ENCODE measurements around the gene PBX3.

The PBX3 gene

DNA sequence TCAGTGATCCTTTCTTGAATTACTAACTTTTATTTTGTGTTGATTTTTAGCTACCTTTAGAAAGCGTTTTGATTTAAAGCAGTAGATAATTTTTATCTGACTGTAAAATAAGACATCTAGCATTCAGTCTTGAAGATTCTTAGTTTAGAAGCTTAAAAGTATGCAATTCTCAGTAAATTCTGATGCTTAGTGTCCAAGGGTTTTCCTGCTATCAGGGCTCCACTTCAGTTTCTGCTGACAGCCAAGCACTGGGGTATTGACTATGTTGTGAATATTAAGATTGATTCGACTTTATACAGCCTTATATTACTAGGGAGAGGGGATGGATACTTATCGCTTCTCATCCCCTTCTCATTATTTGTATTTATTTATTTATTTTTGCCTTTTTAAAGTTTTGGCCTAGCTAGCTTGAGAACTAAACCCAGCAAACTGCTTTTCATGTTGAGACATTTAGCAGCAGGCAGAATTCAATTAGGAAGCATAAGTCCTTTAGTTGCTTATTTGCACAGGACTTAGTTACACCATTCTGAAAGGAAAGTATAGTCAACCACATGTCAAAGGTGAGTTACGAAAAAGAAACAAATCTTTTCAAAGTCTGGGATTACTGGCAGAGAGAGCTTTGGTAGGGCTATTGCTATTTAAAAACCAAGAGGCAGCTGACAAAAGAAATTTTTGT is 2.9 kb downstream of the PBX3 start:
- DNase-seq (ENCODE audit: insufficient read length) (no peak), FAIRE-seq (no peak)

DNA sequence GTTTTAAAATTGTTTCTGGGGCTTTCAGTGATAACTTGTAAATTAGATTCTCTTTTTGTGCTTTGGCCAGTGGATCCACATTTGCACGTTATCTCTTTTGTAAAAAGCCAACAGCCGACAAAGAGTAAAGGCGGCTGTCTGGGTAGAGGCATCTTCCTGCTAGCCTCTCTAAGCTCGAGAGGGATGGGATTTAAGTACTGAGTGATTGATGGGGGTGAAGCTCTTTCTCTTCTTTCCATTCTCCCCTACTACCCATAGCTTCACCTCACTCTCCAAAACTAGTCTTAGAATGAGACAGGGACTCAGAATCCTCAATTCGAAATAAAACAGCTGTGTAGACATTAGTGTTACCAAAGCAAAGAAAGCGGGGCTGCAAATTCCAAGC is 3.4 kb downstream of the PBX3 start:
- TF ChIP-seq TAF1 (IDR thresholded peaks at IDR 0.05; ENCODE audit: borderline replicate concordance, low read depth, low read length): no peak
- TF ChIP-seq POLR2AphosphoS5 (IDR thresholded peaks at IDR 0.05; ENCODE audit: low read depth, low read length): no peak
- TF ChIP-seq POLR2A (IDR thresholded peaks at IDR 0.05; ENCODE audit: low read depth, low read length): no peak
- no peak for DNase-seq (ENCODE audit: insufficient read length)
- no peak for FAIRE-seq

More for the DNA sequence above, 2.9 kb downstream of the PBX3 start:
- TF ChIP-seq POLR2A (IDR thresholded peaks at IDR 0.05; ENCODE audit: low read depth, low read length): no peak
- no peak for TF ChIP-seq POLR2AphosphoS5 (IDR thresholded peaks at IDR 0.05; ENCODE audit: low read depth, low read length)
- no peak for TF ChIP-seq TAF1 (IDR thresholded peaks at IDR 0.05; ENCODE audit: borderline replicate concordance, low read depth, low read length)

GRCh38 chr9:125752070-125752628 is 5.0 kb downstream of the PBX3 start:
- no peak for TF ChIP-seq POLR2AphosphoS5 (IDR thresholded peaks at IDR 0.05; ENCODE audit: low read depth, low read length)
- no peak for TF ChIP-seq TAF1 (IDR thresholded peaks at IDR 0.05; ENCODE audit: borderline replicate concordance, low read depth, low read length)
- TF ChIP-seq POLR2A (IDR thresholded peaks at IDR 0.05; ENCODE audit: low read depth, low read length): no peak
- no peak for DNase-seq (ENCODE audit: insufficient read length)
- no peak for FAIRE-seq

- TF ChIP-seq POLR2AphosphoS5 (IDR thresholded peaks at IDR 0.05; ENCODE audit: low read depth, low read length): no peak
- TF ChIP-seq POLR2A (IDR thresholded peaks at IDR 0.05; ENCODE audit: low read depth, low read length): no peak
- TF ChIP-seq TAF1 (IDR thresholded peaks at IDR 0.05; ENCODE audit: borderline replicate concordance, low read depth, low read length): no peak
- FAIRE-seq: peak; percentile 65
These were observed 6.9 kb downstream of the PBX3 start for GRCh38 chr9:125754096-125754495.

GRCh38 chr9:125755340-125755739 is 8.2 kb downstream of the PBX3 start:
- TF ChIP-seq TAF1 (IDR thresholded peaks at IDR 0.05; ENCODE audit: borderline replicate concordance, low read depth, low read length) (no peak), POLR2AphosphoS5 (IDR thresholded peaks at IDR 0.05; ENCODE audit: low read depth, low read length) (no peak), POLR2A (IDR thresholded peaks at IDR 0.05; ENCODE audit: low read depth, low read length) (no peak)
- DNase-seq (ENCODE audit: insufficient read length) (no peak), FAIRE-seq (no peak)

More at GRCh38 chr9:125754096-125754495, 6.9 kb downstream of the PBX3 start:
- no peak for DNase-seq (ENCODE audit: insufficient read length)

DNA sequence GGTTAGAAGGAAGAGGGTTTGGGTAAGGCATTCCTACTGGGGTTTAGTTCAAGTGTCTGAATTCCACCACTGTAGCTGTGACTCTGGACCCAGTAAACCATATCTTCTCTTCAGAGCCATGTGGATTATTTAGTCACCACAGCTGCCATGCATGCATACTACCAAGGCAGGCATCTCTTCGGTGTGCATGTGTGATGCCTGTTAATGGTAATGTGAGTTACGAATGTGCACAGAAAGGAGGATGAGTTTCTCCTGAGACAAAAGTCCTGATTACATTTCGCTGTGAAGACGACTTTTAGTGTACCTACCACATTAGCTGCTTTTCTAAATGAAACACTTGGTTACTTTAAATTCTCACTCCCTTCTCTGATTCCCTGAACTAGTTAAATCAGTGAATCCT is 9.3 kb downstream of the PBX3 start:
- DNase-seq (ENCODE audit: insufficient read length) (no peak), FAIRE-seq (no peak)
- TF ChIP-seq TAF1 (IDR thresholded peaks at IDR 0.05; ENCODE audit: borderline replicate concordance, low read depth, low read length) (no peak), POLR2AphosphoS5 (IDR thresholded peaks at IDR 0.05; ENCODE audit: low read depth, low read length) (peak; percentile 60; the same call in 1 of the 2 replicates), POLR2A (IDR thresholded peaks at IDR 0.05; ENCODE audit: low read depth, low read length) (no peak; the same call in 1 of the 2 replicates)

- peak; percentile 63 for FAIRE-seq
- TF ChIP-seq TAF1 (IDR thresholded peaks at IDR 0.05; ENCODE audit: borderline replicate concordance, low read depth, low read length) (no peak), POLR2A (IDR thresholded peaks at IDR 0.05; ENCODE audit: low read depth, low read length) (no peak), POLR2AphosphoS5 (IDR thresholded peaks at IDR 0.05; ENCODE audit: low read depth, low read length) (no peak)
- no peak for DNase-seq (ENCODE audit: insufficient read length)
These were observed 10.7 kb downstream of the PBX3 start for GRCh38 chr9:125757834-125758233.

DNA sequence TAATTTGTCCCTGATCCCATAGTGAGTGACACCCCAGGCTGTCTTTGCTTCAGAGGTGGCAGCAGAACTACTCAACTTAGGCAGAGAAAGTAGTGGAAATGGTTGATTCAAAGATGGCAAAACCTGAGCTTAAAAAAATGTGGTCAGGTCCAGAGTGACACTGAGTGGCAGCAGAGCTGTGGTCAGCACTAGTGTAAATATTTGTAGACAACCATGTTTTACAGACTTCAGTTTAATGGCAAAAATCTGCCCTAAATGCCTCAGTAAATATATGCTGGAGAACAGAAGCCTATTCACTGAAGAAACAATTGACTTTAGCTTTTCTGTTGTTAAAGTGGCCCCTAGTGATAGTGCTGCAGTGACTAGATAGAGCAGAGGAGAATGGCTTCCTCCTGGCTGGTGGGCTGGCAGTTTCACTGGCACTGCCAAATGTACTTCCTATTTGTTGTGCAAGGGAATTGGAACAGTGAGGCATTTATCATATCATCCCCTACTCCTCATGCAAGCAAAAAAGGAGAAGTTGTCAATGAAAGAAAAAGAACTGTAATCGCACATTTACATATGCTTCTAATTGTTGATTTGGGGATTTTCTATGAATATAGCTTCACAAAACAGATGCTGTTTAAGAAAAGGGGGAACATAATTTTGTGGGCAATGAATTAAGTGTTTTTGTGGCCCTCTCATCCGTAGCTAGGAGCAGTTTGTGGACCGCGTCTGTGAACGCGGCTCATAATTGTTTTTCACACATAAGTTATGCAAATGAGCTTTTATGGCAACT is 12.0 kb downstream of the PBX3 start:
- peak; percentile 90 for FAIRE-seq
- TF ChIP-seq POLR2A (IDR thresholded peaks at IDR 0.05; ENCODE audit: low read depth, low read length): 0 out of 2 replicates have a peak, but pooled peaks have one; percentile 30
- no peak for TF ChIP-seq TAF1 (IDR thresholded peaks at IDR 0.05; ENCODE audit: borderline replicate concordance, low read depth, low read length)
- no peak for DNase-seq (ENCODE audit: insufficient read length)

- FAIRE-seq: peak; percentile 76
- TF ChIP-seq POLR2A (IDR thresholded peaks at IDR 0.05; ENCODE audit: low read depth, low read length) (no peak; the same call in 1 of the 2 replicates), POLR2AphosphoS5 (IDR thresholded peaks at IDR 0.05; ENCODE audit: low read depth, low read length) (no peak), TAF1 (IDR thresholded peaks at IDR 0.05; ENCODE audit: borderline replicate concordance, low read depth, low read length) (no peak)
- DNase-seq (ENCODE audit: insufficient read length): no peak
These were observed 12.6 kb downstream of the PBX3 start for GRCh38 chr9:125759764-125760129.

DNA sequence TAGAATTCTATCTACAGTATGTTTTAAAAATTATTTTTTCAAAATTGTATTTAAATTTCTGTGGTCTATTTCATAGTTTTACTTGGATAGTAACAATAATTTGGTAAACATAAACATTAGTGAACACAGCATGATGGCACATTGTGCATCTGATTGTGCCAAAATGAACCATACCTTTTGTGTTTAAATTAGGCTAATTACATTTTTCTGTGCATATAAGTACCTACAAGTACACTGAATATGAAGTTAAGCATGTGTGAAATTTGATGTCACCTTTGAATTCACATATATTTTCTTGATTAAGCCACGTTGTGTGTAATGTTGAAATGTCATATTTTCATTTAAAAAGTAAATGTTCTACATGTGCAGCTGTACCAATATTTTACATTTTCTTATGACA is 13.4 kb downstream of the PBX3 start:
- FAIRE-seq: no peak
- no peak for TF ChIP-seq TAF1 (IDR thresholded peaks at IDR 0.05; ENCODE audit: borderline replicate concordance, low read depth, low read length)
- TF ChIP-seq POLR2A (IDR thresholded peaks at IDR 0.05; ENCODE audit: low read depth, low read length): no peak
- no peak for TF ChIP-seq POLR2AphosphoS5 (IDR thresholded peaks at IDR 0.05; ENCODE audit: low read depth, low read length)
- no peak for DNase-seq (ENCODE audit: insufficient read length)

DNA sequence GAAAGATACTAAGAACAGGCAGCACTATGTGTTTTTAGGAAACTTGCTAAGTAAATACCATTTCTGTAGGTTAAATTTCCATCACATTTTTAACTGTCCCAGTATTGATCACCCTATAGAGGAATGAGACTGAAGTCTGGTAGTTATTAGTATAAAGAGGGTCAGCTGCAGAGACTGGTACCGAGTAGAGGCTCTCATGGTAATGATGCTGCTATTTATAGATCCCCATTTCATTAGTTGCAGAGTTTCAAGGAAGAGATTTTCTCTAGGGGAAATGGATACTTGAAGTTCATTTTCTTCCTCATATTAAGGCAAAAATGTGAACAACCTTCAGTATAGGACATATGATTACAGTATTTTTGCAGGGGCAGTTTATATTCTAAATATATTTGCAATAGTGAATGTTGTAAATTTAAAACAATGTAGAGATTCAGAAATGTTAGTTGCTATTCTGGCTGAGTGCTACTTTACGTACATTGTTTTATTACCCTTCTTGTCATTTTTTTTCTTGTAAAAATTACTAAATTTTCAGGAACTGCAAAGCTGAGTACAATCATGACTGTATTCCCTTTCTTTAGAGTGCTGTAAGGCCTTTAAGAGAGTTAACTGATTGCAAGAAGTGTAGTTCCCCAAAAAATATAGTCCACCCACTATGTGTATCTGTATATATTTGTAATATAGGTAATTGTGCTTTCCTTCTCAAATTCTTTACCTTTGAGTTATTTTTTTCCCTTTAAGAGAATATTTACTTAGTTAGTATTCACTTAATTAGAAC is 14.7 kb downstream of the PBX3 start:
- TF ChIP-seq POLR2AphosphoS5 (IDR thresholded peaks at IDR 0.05; ENCODE audit: low read depth, low read length) (no peak), POLR2A (IDR thresholded peaks at IDR 0.05; ENCODE audit: low read depth, low read length) (no peak), TAF1 (IDR thresholded peaks at IDR 0.05; ENCODE audit: borderline replicate concordance, low read depth, low read length) (no peak)
- FAIRE-seq (no peak), DNase-seq (ENCODE audit: insufficient read length) (no peak)
